Heart left ventricle (tissue), 16 donors: ENCODE data around the gene YWHAQ. TPM values are rescaled to one million over a fixed set of nuclear protein-coding genes. Genes with fewer than 3 reads are reported as not detected.
"Not testable (repeated sequence)": the region's sequence is repeated elsewhere in the genome, so short reads cannot be mapped to it uniquely, and the experiment has no call there.

Experiments used
- ATAC-seq, 4 donors: fragments of 200-7000 bp; cut with Tn5 transposase; one replicate each; pipeline ENCODE4 v1.9.1; 2020 to 2022; ENCODE audit warnings: moderate library complexity in 4 of 4, mild to moderate bottlenecking in 3 of 4, moderate number of reproducible peaks in 1 of 4
- DNase-seq, 5 donors: peaks; one replicate each; pipeline ENCODE4 v3.0.0-alpha.2; 2020
- H3K27ac ChIP-seq, 12 donors: fragments of 200-600 bp; sonication (generic) in 4 of 12; one replicate each; pipeline versions ENCODE4 v1.5.0 to v1.8.0; 2016 to 2022; ENCODE audit warnings: mild to moderate bottlenecking in 2 of 12
- H3K27me3 ChIP-seq, 9 donors: fragments of 200-600 bp; sonication (generic) in 2 of 9; one replicate each; pipeline versions ENCODE4 v1.5.1 to v1.8.0; 2016 to 2022; ENCODE audit warnings: mild to moderate bottlenecking in 3 of 9
- H3K36me3 ChIP-seq, 9 donors: fragments of 200-600 bp; sonication (generic) in 2 of 9; one replicate each; pipeline versions ENCODE4 v1.5.0 to v1.8.0; 2018 to 2022; ENCODE audit warnings: mild to moderate bottlenecking in 2 of 9
- H3K4me1 ChIP-seq, 12 donors: fragments of 200-600 bp; sonication (generic) in 4 of 12; one replicate each; pipeline versions ENCODE4 v1.5.0 to v1.8.0; 2016 to 2022; ENCODE audit warnings: mild to moderate bottlenecking in 3 of 12
- H3K4me3 ChIP-seq, 12 donors: fragments of 200-600 bp; sonication (generic) in 4 of 12; one replicate each; pipeline versions ENCODE4 v1.5.0 to v1.8.0; 2017 to 2022; ENCODE audit warnings: mild to moderate bottlenecking in 9 of 12, moderate library complexity in 4 of 12
- H3K9me3 ChIP-seq, 12 donors: fragments of 200-600 bp; sonication (generic) in 4 of 12; one replicate each; pipeline versions ENCODE4 v1.5.0 to v1.8.0; 2016 to 2022; ENCODE audit warnings: mild to moderate bottlenecking in 1 of 12
- CTCF ChIP-seq, 12 donors: fragments of 200-600 bp; sonication (generic) in 4 of 12; IDR thresholded peaks; one replicate each; pipeline versions ENCODE4 v1.5.0 to v1.8.0; 2018 to 2022; ENCODE audit warnings: antibody characterized with exemption in 12 of 12, mild to moderate bottlenecking in 5 of 12
- POLR2A ChIP-seq, 2 donors: fragments of 450-650 bp; IDR thresholded peaks; one replicate each; pipeline ENCODE4 v1.6.1; 2017; ENCODE audit warnings: antibody characterized with exemption in 2 of 2, mild to moderate bottlenecking in 2 of 2, moderate library complexity in 2 of 2
- WGBS, 4 donors: extraction: QIAGEN DNeasy Blood & Tissue Kit in 2 of 4; methylation state at CpG; one replicate each; pipeline versions ENCODE4 v1.1.5 to v1.1.7; 2013 to 2018; 5-methylcytosine and 5-hydroxymethylcytosine counted together
- intact Hi-C, 10 donors: fragments of 100-400 bp; cut with DNase I; formaldehyde crosslinking; loops; one replicate each; pipeline versions ENCODE4 v1.11.1 to v1.14.2; 2022
- polyA plus RNA-seq, 2 donors: library from polyadenylated mRNA; stranded (reverse); fragments of 200-250 nt; gene quantifications; one replicate each; pipeline ENCODE4 v1.2.3, GENCODE V29; 2013
- total RNA-seq, 9 donors: library from RNA; depleted of rRNA in 2 of 9; stranded (reverse); fragments of >200 nt in 2 of 9; fragmentation: NEBNext Ultra II Directional in 3 of 9; extraction: Animal tissue kit (Norgen Biotek cat#: 25700) in 3 of 9; gene quantifications; one replicate each; pipeline versions ENCODE4 v1.1.0 to v1.2.4, GENCODE V29; 2016 to 2023
- donor health status: ischemic (EF 13 %, LVEDD 7.1; RV severe dilation, severe dysfunction).
- donor health status: healthy with polysubstance abuse.
- donor health status: DM: no; HTN: yes; CAD: no.
- donor health status: DM: no; HTN: no; CAD: no.
- donor health status: ischemic (EF 25% LVEDD 6.9; RV normal size, moderate dysfunction).
- donor health status: ischemic (EF 25% LVEDD 5.7; RV mildly dilated, moderate dysfunction).
- donor health status: healthy.
- donor health status: DM: yes; HTN: yes; CAD: no.
- donor health status: ischemic (EF 35%, LVEDD 5.7; RV mildly dilated, moderate dysfunction).
- donor health status: nonischemic (EF 11% LVEDD 7.7; RV severe dilation, severe dysfunction).
- donor health status: DM: yes; HTN: yes; CAD: no.
- donor health status: PGD.
- donor health status: ischemic (EF 29% LVEDD 5.4; RV normal size, mild dysfunction).
- donor health status: nonischemic (EF 23%, LVEDD 6.1; RV moderate dilation, normal function).

YWHAQ gene
- total and polyA plus RNA-seq, 11 donors, result 91.0 to 310 (median 213) TPM

- H3K4me1 ChIP-seq, result peaks cover 0 to 89% (median 73%) of the 10 kb centered on the region in 12 donors
- WGBS, 4 donors, result 66 to 69% (median 66%) methylated on average over 7 of the region's 7 CpGs
- H3K9me3 ChIP-seq, result no peaks in the 10 kb centered on the region
- peak overlapping the region in 2 of 12 donors; percentile 3 to 4 for H3K27ac ChIP-seq
- intact Hi-C loops, result loop anchor here in 2 of 10 donors (2.0 to 5.0 kb wide), 2 partner anchors 18 to 54 kb away; partner anchors contain the start of gene ADAM17 (in 1 of the 2)
- no peaks in the 10 kb centered on the region for H3K36me3 ChIP-seq
- no peaks in the 10 kb centered on the region for H3K27me3 ChIP-seq
- ATAC-seq, result no peak
- no peak overlapping the region for H3K4me3 ChIP-seq
- TF ChIP-seq POLR2A (IDR thresholded peaks at IDR 0.05) (no peak), CTCF (IDR thresholded peaks at IDR 0.05) (no peak)
- no peak for DNase-seq
Measured at GRCh38 chr2:9610781-9611548, 19.8 kb downstream of the YWHAQ start.

- not testable (repeated sequence) for H3K27me3 ChIP-seq, H3K36me3 ChIP-seq, H3K9me3 ChIP-seq, DNase-seq
- peak overlapping the region in 11 of 12 donors; percentile 32 to 87 (median 78) for H3K27ac ChIP-seq
- ATAC-seq, result peak in 2 of 4 donors; percentile 3 to 43
- H3K4me3 ChIP-seq, result peak overlapping the region in 9 of 12 donors; percentile 4 to 45 (median 25)
- peaks cover 0 to 65% (median 52%) of the 10 kb centered on the region in 12 donors for H3K4me1 ChIP-seq
- WGBS, 4 donors, result 59 to 73% (median 67%) methylated on average over 10 of the region's 10 CpGs
- intact Hi-C loops, result loop anchor here in 1 of 10 donors (5.0 kb wide), 1 partner anchor 51 kb away; the partner anchor contains the start of gene ADAM17
Measured at GRCh38 chr2:9608491-9608890, 22.3 kb downstream of the YWHAQ start.

GRCh38 chr2:9602412-9602811 is 28.4 kb downstream of the YWHAQ start:
- intact Hi-C loops, result no loop called here

GRCh38 chr2:9601397-9601796 is 29.4 kb downstream of the YWHAQ start:
- Histone ChIP-seq H3K36me3 (peaks cover 4 to 41% (median 14%) of the 10 kb centered on the region in 9 donors), H3K27ac (no peak overlapping the region), H3K9me3 (peaks cover 0 to 23% (median 13%) of the 10 kb centered on the region in 12 donors), H3K4me1 (peaks cover 0 to 9% (median 4%) of the 10 kb centered on the region in 12 donors), H3K4me3 (no peak overlapping the region), H3K27me3 (no peaks in the 10 kb centered on the region)
- ATAC-seq (no peak), DNase-seq (no peak)
- WGBS, 4 donors, result 95 to 97% (median 96%) methylated on average over 5 of the region's 5 CpGs
- TF ChIP-seq CTCF (IDR thresholded peaks at IDR 0.05), result no peak
- TF ChIP-seq POLR2A (IDR thresholded peaks at IDR 0.05), result no peak
- intact Hi-C loops, result no loop called here

More at GRCh38 chr2:9602412-9602811, 28.4 kb downstream of the YWHAQ start:
- ATAC-seq (no peak), DNase-seq (no peak)
- peaks cover 4 to 41% (median 14%) of the 10 kb centered on the region in 9 donors for H3K36me3 ChIP-seq
- no peak overlapping the region for H3K4me3 ChIP-seq
- H3K9me3 ChIP-seq, result peaks cover 0 to 23% (median 13%) of the 10 kb centered on the region in 12 donors
- H3K27ac ChIP-seq, result no peak overlapping the region
- peaks cover 0 to 8% (median 2%) of the 10 kb centered on the region in 12 donors for H3K4me1 ChIP-seq
- H3K27me3 ChIP-seq, result no peaks in the 10 kb centered on the region
- TF ChIP-seq CTCF (IDR thresholded peaks at IDR 0.05) (no peak), POLR2A (IDR thresholded peaks at IDR 0.05) (no peak)
- 93 to 98% (median 98%) methylated on average over 3 of the region's 3 CpGs for WGBS, 4 donors
